ENCODE data around the gene ERN1. TPM values are rescaled to one million over a fixed set of nuclear protein-coding genes. Genes with fewer than 3 reads are reported as not detected.

Gene ERN1
- total and polyA plus RNA-seq, 2 donors (not counting 1 experiment from before 2014, with no cell fraction given): 3.3 to 11.7 TPM

DNA sequence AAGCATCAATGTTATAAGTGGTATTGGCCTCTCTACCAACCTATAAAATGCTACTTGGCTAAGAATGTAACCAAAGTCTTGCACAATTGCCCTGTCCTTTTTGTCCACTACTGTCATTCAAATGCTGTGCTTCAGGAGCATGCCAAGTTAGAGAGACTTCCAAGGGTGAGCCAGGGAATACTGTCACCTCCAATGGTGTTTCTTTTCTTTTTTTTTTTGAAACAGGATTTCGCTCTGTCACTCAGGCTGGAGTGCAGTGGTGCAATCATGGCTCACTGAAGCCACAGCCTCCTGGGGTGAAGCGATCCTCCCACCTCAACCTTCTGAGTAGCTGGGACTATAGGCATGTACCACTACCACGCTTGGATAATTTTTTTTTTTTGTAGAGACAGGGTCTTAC is 43.7 kb upstream of the ERN1 start:
- Histone ChIP-seq H3K9me3 (ENCODE audit: control insufficient read depth, insufficient read depth, low read depth, low read length) (no peaks in the 10 kb centered on the region), H3K4me2 (ENCODE audit: extremely low read depth, insufficient read depth, low read length) (no peak overlapping the region), H3K4me1 (ENCODE audit: control insufficient read depth, extremely low read depth, insufficient read depth, low read length) (peaks cover 6% of the 10 kb centered on the region), H3K36me3 (ENCODE audit: control insufficient read depth, insufficient read depth, low read length) (no peaks in the 10 kb centered on the region), H3K27ac (ENCODE audit: insufficient read depth, low read length) (no peak overlapping the region), H3K27me3 (ENCODE audit: control insufficient read depth, insufficient read depth, low read length) (no peaks in the 10 kb centered on the region), H3K79me2 (ENCODE audit: control insufficient read depth, insufficient read depth, low read length) (no peaks in the 10 kb centered on the region), H3K4me3 (replicated peaks in 1 of 4; ENCODE audit: control extremely low read depth in 1 of 4, insufficient read depth in 1 of 4, low read depth in 3 of 4, low read length in 4 of 4) (no peak overlapping the region), H2AFZ (ENCODE audit: low read length) (no peak overlapping the region), H3K9ac (ENCODE audit: insufficient read depth, low read length) (no peak overlapping the region), H4K20me1 (ENCODE audit: control insufficient read depth, extremely low read depth, insufficient read depth, low read length) (no peaks in the 10 kb centered on the region)
- no peak for TF ChIP-seq EZH2 (IDR thresholded peaks at IDR 0.05; ENCODE audit: low read length, missing control alignments)
- TF ChIP-seq, protein P1, sequence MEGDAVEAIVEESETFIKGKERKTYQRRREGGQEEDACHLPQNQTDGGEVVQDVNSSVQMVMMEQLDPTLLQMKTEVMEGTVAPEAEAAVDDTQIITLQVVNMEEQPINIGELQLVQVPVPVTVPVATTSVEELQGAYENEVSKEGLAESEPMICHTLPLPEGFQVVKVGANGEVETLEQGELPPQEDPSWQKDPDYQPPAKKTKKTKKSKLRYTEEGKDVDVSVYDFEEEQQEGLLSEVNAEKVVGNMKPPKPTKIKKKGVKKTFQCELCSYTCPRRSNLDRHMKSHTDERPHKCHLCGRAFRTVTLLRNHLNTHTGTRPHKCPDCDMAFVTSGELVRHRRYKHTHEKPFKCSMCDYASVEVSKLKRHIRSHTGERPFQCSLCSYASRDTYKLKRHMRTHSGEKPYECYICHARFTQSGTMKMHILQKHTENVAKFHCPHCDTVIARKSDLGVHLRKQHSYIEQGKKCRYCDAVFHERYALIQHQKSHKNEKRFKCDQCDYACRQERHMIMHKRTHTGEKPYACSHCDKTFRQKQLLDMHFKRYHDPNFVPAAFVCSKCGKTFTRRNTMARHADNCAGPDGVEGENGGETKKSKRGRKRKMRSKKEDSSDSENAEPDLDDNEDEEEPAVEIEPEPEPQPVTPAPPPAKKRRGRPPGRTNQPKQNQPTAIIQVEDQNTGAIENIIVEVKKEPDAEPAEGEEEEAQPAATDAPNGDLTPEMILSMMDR (conservative IDR thresholded peaks at IDR 0.05 in 1 of 2, IDR thresholded peaks at IDR 0.05 in 1 of 2; ENCODE audit: low read depth in 1 of 2, low read length in 2 of 2): no peak
- DNase-seq (ENCODE audit: low read depth in 2 of 2): no peak

DNA sequence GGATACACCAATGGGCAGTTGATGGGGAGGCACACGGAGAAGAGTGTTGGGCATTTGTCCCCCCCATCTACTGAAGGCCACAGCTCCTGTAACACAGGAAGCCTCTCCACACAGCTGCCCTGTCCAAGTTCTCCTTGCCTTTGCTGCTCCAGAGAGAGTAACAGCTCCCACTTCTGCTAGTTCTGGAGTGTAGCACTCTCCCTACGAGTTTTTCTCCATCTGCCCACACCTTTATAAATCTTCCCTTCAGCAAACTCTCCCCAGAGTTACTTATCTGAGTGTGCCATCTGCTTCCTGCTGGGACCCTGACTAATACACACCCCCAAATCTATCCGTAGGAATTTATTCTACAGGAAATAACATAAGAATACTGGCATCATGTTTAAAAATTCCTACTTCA is 42.6 kb upstream of the ERN1 start:
- H4K20me1 ChIP-seq (ENCODE audit: control insufficient read depth, extremely low read depth, insufficient read depth, low read length): no peaks in the 10 kb centered on the region
- no peak overlapping the region for H3K9ac ChIP-seq (ENCODE audit: insufficient read depth, low read length)
- H2AFZ ChIP-seq (ENCODE audit: low read length): no peak overlapping the region
- H3K27ac ChIP-seq (ENCODE audit: insufficient read depth, low read length): no peak overlapping the region
- H3K4me3 ChIP-seq (replicated peaks in 1 of 4; ENCODE audit: control extremely low read depth in 1 of 4, insufficient read depth in 1 of 4, low read depth in 3 of 4, low read length in 4 of 4): no peak overlapping the region
- H3K4me2 ChIP-seq (ENCODE audit: extremely low read depth, insufficient read depth, low read length): no peak overlapping the region
- H3K36me3 ChIP-seq (ENCODE audit: control insufficient read depth, insufficient read depth, low read length): no peaks in the 10 kb centered on the region
- H3K79me2 ChIP-seq (ENCODE audit: control insufficient read depth, insufficient read depth, low read length): no peaks in the 10 kb centered on the region
- no peaks in the 10 kb centered on the region for H3K9me3 ChIP-seq (ENCODE audit: control insufficient read depth, insufficient read depth, low read depth, low read length)
- H3K4me1 ChIP-seq (ENCODE audit: control insufficient read depth, extremely low read depth, insufficient read depth, low read length): peaks cover 6% of the 10 kb centered on the region
- DNase-seq (ENCODE audit: low read depth in 2 of 2): no peak
- TF ChIP-seq, protein P1 (conservative IDR thresholded peaks at IDR 0.05 in 1 of 2, IDR thresholded peaks at IDR 0.05 in 1 of 2; ENCODE audit: low read depth in 1 of 2, low read length in 2 of 2): no peak
- no peaks in the 10 kb centered on the region for H3K27me3 ChIP-seq (ENCODE audit: control insufficient read depth, insufficient read depth, low read length)

DNA sequence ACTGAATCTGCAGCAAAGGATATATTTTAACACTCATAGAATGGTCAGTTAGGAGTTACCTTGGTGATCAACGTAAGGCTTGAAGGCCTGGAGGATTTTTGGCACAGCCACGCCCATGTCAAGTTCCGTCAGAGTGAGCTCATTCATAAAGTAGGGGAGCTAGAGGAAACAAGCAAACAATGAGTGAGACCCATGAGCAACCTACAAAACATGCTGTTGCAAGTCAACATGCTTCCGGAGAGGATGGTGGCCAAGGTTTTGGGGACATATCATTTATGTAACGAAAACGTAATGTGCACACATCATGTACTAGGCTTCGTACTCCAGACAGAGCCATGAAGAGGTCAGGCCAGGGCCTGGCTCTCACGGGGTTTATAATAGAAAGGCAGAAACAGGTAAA is 41.1 kb upstream of the ERN1 start:
- no peak overlapping the region for H3K9ac ChIP-seq (ENCODE audit: insufficient read depth, low read length)
- TF ChIP-seq EZH2 (IDR thresholded peaks at IDR 0.05; ENCODE audit: low read length, missing control alignments): no peak
- TF ChIP-seq, protein P1 (conservative IDR thresholded peaks at IDR 0.05 in 1 of 2, IDR thresholded peaks at IDR 0.05 in 1 of 2; ENCODE audit: low read depth in 1 of 2, low read length in 2 of 2): no peak
- no peak overlapping the region for H3K4me2 ChIP-seq (ENCODE audit: extremely low read depth, insufficient read depth, low read length)

More for the DNA sequence above, 41.1 kb upstream of the ERN1 start:
- peak in 1 of 2 donors; percentile 37 for DNase-seq (ENCODE audit: low read depth in 2 of 2)
- H3K4me1 ChIP-seq (ENCODE audit: control insufficient read depth, extremely low read depth, insufficient read depth, low read length): peaks cover 6% of the 10 kb centered on the region
- H3K27me3 ChIP-seq (ENCODE audit: control insufficient read depth, insufficient read depth, low read length): no peaks in the 10 kb centered on the region
- H3K4me3 ChIP-seq (replicated peaks in 1 of 4; ENCODE audit: control extremely low read depth in 1 of 4, insufficient read depth in 1 of 4, low read depth in 3 of 4, low read length in 4 of 4): no peak overlapping the region
- no peaks in the 10 kb centered on the region for H3K9me3 ChIP-seq (ENCODE audit: control insufficient read depth, insufficient read depth, low read depth, low read length)
- no peak overlapping the region for H3K27ac ChIP-seq (ENCODE audit: insufficient read depth, low read length)
- H4K20me1 ChIP-seq (ENCODE audit: control insufficient read depth, extremely low read depth, insufficient read depth, low read length): no peaks in the 10 kb centered on the region
- no peak overlapping the region for H2AFZ ChIP-seq (ENCODE audit: low read length)
- H3K79me2 ChIP-seq (ENCODE audit: control insufficient read depth, insufficient read depth, low read length): no peaks in the 10 kb centered on the region
- H3K36me3 ChIP-seq (ENCODE audit: control insufficient read depth, insufficient read depth, low read length): no peaks in the 10 kb centered on the region
